Endodermal cell (in vitro differentiated cells): ENCODE measurements around the gene PPP1CA. TPM values are rescaled to one million over a fixed set of nuclear protein-coding genes. Genes with fewer than 3 reads are reported as not detected.
A peak's percentile ranks its signal among the peaks of the same experiment; 100 is the strongest.

Experiments used
- DNase-seq: peaks from one replicate; pipeline ENCODE4 v3.0.0-alpha.2; 2017
- H3K27ac ChIP-seq: 2 replicates; pipeline ENCODE4 v1.5.1; 2013; ENCODE audit warnings: mild to moderate bottlenecking, low read depth, low read length, moderate library complexity
- H3K27me3 ChIP-seq: 2 replicates; pipeline ENCODE4 v1.6.1; 2013; ENCODE audit warnings: mild to moderate bottlenecking, low read length, moderate library complexity; ENCODE audit not compliant: insufficient read depth, control insufficient read depth, poor library complexity, severe bottlenecking
- H3K36me3 ChIP-seq: 2 replicates; pipeline ENCODE4 v1.7.0; 2013; ENCODE audit warnings: mild to moderate bottlenecking, low read length, moderate library complexity; ENCODE audit not compliant: control insufficient read depth, insufficient read depth
- H3K4me1 ChIP-seq: one replicate; pipeline ENCODE4 v1.7.0; 2013; ENCODE audit warnings: low read length; ENCODE audit not compliant: control insufficient read depth, insufficient read depth
- H3K4me3 ChIP-seq: 2 replicates; pipeline ENCODE4 v1.5.1; 2013; ENCODE audit warnings: mild to moderate bottlenecking, low read length, moderate library complexity
- H3K9ac ChIP-seq: 2 replicates; pipeline ENCODE4 v1.6.1; 2013; ENCODE audit warnings: mild to moderate bottlenecking, low read length, moderate library complexity; ENCODE audit not compliant: poor library complexity, severe bottlenecking; ENCODE audit errors: extremely low read depth
- H3K9me3 ChIP-seq: 2 replicates; pipeline ENCODE4 v1.6.1; 2013; ENCODE audit warnings: mild to moderate bottlenecking, low read length, moderate library complexity; ENCODE audit not compliant: control insufficient read depth
- H3K27ac Mint-ChIP-seq: 2 replicates; pipeline ENCODE4 v1.8.0; 2020; ENCODE audit warnings: mixed read lengths
- H3K27me3 Mint-ChIP-seq: 2 replicates; pipeline ENCODE4 v1.8.0; 2021; ENCODE audit warnings: mild to moderate bottlenecking, mixed read lengths; ENCODE audit not compliant: insufficient read depth
- H3K36me3 Mint-ChIP-seq: 2 replicates; pipeline ENCODE4 v1.8.0; 2020; ENCODE audit warnings: low read depth, mixed read lengths
- H3K4me1 Mint-ChIP-seq: 2 replicates; pipeline ENCODE4 v1.8.0; 2020; ENCODE audit warnings: mixed read lengths
- H3K4me3 Mint-ChIP-seq: 2 replicates; pipeline ENCODE4 v1.8.0; 2020; ENCODE audit warnings: mild to moderate bottlenecking, moderate library complexity, mixed read lengths
- H3K9me3 Mint-ChIP-seq: 2 replicates; pipeline ENCODE4 v1.8.0; 2020; ENCODE audit warnings: mild to moderate bottlenecking, mixed read lengths
- CTCF ChIP-seq: fragments of 200-600 bp; sonication (generic); conservative IDR thresholded peaks from 2 replicates; pipeline ENCODE4 v1.5.0; 2021; ENCODE audit warnings: antibody characterized with exemption, mild to moderate bottlenecking
- WGBS, 2 experiments: methylation state at CpG; one replicate each; pipeline versions ENCODE4 v1.1.5 to v1.1.7; 2013; ENCODE audit warnings: missing lambda C conversion rate in 2 of 2, mixed read lengths in 1 of 2; ENCODE audit not compliant: insufficient coverage in 1 of 2, insufficient read length in 1 of 2; 5-methylcytosine and 5-hydroxymethylcytosine counted together
- total RNA-seq, 2 donors: library from RNA; stranded (reverse); fragmentation: NEBNext Ultra II Directional in 1 of 2; extraction: Animal tissue kit (Norgen Biotek cat#: 25700) in 1 of 2; gene quantifications; 2 replicates in 1 of 2; 3 replicates in 1 of 2; pipeline ENCODE4 v1.2.1, GENCODE V29; 2021

The PPP1CA gene
- total RNA-seq, 2 donors from 2014 or later = 182 to 212 TPM

GRCh38 chr11:67415501-67416304 lies 14.0 kb upstream of the PPP1CA start, which contains the start of gene CARNS1:
Gene CARNS1, plus strand, starts transcription at chr11:67415678. Its CDS starts 522 bp downstream, at chr11:67416200.
- no peak for TF ChIP-seq CTCF
- Histone ChIP-seq H3K9me3 (no peaks in the 10 kb centered on the region), H3K27ac (no peak within 1 kb of the TSS), H3K4me3 (no peak within 1 kb of the TSS), H3K27me3 (peaks cover 13% of the 10 kb centered on the region), H3K9ac (no peak within 1 kb of the TSS), H3K36me3 (no peaks in the 10 kb centered on the region), H3K4me1 (peaks cover 8% of the 10 kb centered on the region)
- Mint-ChIP-seq H3K9me3 (no peaks in the 10 kb centered on the region), H3K4me1 (peaks cover 21% of the 10 kb centered on the region), H3K36me3 (no peaks in the 10 kb centered on the region), H3K27ac (peak within 1 kb of the TSS; percentile 55), H3K27me3 (peaks cover 31% of the 10 kb centered on the region), H3K4me3 (peak within 1 kb of the TSS; percentile 49)
- peak; percentile 87 for DNase-seq
- 11 to 42% methylated on average over 4 to 65 of the region's 67 CpGs for WGBS, 2 experiments

- Mint-ChIP-seq H3K36me3 (no peaks in the 10 kb centered on the region), H3K27ac (no peak overlapping the region), H3K9me3 (no peaks in the 10 kb centered on the region), H3K4me3 (no peak overlapping the region), H3K4me1 (peaks cover 21% of the 10 kb centered on the region), H3K27me3 (peaks cover 28% of the 10 kb centered on the region)
- no peak overlapping the region for H3K9ac ChIP-seq
- H3K4me3 ChIP-seq = no peak overlapping the region
- peaks cover 8% of the 10 kb centered on the region for H3K27me3 ChIP-seq
- no peak for DNase-seq
- no peak overlapping the region for H3K27ac ChIP-seq
- no peaks in the 10 kb centered on the region for H3K9me3 ChIP-seq
- H3K36me3 ChIP-seq = no peaks in the 10 kb centered on the region
- WGBS, 2 experiments = 80 to 85% methylated on average over 1 to 2 of the region's 2 CpGs
- no peak for TF ChIP-seq CTCF
- H3K4me1 ChIP-seq = peaks cover 14% of the 10 kb centered on the region
Observed at GRCh38 chr11:67413266-67413849, 11.7 kb upstream of the PPP1CA start.

GRCh38 chr11:67412495-67413179 lies 11.0 kb upstream of the PPP1CA start:
- no peak overlapping the region for H3K27ac Mint-ChIP-seq
- Histone ChIP-seq H3K4me3 (no peak overlapping the region), H3K9ac (no peak overlapping the region), H3K27ac (no peak overlapping the region), H3K27me3 (peaks cover 8% of the 10 kb centered on the region), H3K36me3 (no peaks in the 10 kb centered on the region), H3K9me3 (no peaks in the 10 kb centered on the region), H3K4me1 (peaks cover 14% of the 10 kb centered on the region)
- no peak overlapping the region for H3K4me3 Mint-ChIP-seq
- no peaks in the 10 kb centered on the region for H3K9me3 Mint-ChIP-seq
- H3K27me3 Mint-ChIP-seq = peaks cover 26% of the 10 kb centered on the region
- 85% methylated on average over 8 to 9 of the region's 9 CpGs for WGBS, 2 experiments
- H3K4me1 Mint-ChIP-seq = peaks cover 21% of the 10 kb centered on the region
- no peaks in the 10 kb centered on the region for H3K36me3 Mint-ChIP-seq
- DNase-seq = no peak
- TF ChIP-seq CTCF = no peak
